Esophagus muscularis mucosa (tissue), 4 donors: ENCODE data around the gene RBBP9.
A peak's percentile ranks its signal among the peaks of the same experiment; 100 is the strongest.

Source experiments
- CTCF ChIP-seq, 3 experiments: fragments of 200-600 bp in 2 of 3; fragments of 450-650 bp in 1 of 3; sonication (generic) in 2 of 3; IDR thresholded peaks; one replicate each; pipeline ENCODE4 v1.5.1; 2017 to 2019; ENCODE audit warnings: antibody characterized with exemption in 3 of 3, mild to moderate bottlenecking in 2 of 3, moderate library complexity in 1 of 3
- EP300 ChIP-seq: sonication (generic); formaldehyde crosslinking; IDR thresholded peaks from one replicate; pipeline ENCODE4 v1.6.1; 2017; ENCODE audit warnings: antibody characterized with exemption
- POLR2A ChIP-seq: fragments of 450-650 bp; IDR thresholded peaks from one replicate; pipeline ENCODE4 v1.6.1; 2017; ENCODE audit warnings: antibody characterized with exemption, moderate library complexity, mild to moderate bottlenecking, low read depth
- POLR2AphosphoS5 ChIP-seq, 2 donors: sonication (generic); formaldehyde crosslinking; IDR thresholded peaks; one replicate each; pipeline ENCODE4 v1.6.1; 2017; ENCODE audit warnings: antibody characterized with exemption in 2 of 2

DNA sequence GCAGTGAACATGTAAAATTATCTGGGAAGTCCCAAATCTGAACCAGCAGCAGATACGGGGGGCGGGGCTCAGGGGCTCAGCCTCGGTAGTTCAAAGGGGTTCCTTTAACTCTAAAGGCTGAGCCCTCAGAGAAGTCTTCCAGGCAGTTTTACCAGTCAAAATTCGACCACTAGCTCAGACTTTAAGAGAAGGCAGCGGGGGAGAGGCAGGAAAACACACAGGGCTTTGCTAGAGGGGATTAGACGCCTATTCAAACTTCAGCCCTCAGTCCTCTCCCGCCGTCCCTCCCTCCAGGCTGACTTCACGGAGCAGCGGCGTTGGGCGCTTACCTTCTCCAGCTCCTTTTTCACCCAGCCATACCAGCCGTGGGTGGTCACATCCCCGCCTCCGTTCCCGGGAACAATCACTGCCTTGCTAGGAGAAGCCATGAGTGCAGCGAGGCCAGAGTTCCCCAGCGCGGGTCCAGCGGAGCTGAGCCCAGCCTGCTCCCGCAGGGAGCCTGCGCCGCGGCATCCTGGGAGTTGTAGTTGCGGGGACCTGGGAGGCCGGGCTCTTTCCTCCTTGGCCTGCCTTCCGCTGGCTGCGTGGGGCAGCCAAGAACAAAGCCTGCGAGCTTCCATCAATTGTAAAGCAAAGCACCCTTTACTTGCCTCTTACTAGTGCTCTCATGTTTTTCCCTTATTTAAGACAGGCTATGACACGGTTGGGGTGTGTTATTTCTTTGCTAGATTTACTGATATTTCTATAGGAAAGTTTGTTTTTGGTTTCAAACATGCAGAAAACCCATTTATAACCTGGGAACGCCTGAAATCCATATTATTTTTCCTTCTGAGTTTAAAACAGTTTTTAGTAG lies at the start of gene RBBP9:
- TF ChIP-seq CTCF (IDR thresholded peaks at IDR 0.05): no peak
- TF ChIP-seq POLR2A: no peak
- TF ChIP-seq EP300: no peak
- TF ChIP-seq POLR2AphosphoS5 (IDR thresholded peaks at IDR 0.05): peak; percentile 66 to 75
